Thyroid gland (tissue), 4 donors: ENCODE data around the gene ZNF285. TPM values are rescaled to one million over a fixed set of nuclear protein-coding genes. Genes with fewer than 3 reads are reported as not detected.
"Not testable (repeated sequence)": the region's sequence is repeated elsewhere in the genome, so short reads cannot be mapped to it uniquely, and the experiment has no call there.

Experiments
- DNase-seq, 2 donors: peaks; one replicate each; pipeline ENCODE4 v3.0.0-alpha.2; 2019
- H3K27ac ChIP-seq, 3 donors: fragments of 200-600 bp; sonication (generic); 1 replicate in 2 of 3; 2 replicates in 1 of 3; pipeline ENCODE4 v1.5.1; 2016 to 2019; ENCODE audit warnings: mild to moderate bottlenecking in 1 of 3, moderate library complexity in 1 of 3
- H3K27me3 ChIP-seq: fragments of 200-600 bp; sonication (generic); one replicate; pipeline ENCODE4 v1.5.1; 2019
- H3K36me3 ChIP-seq, 2 donors: fragments of 200-600 bp; sonication (generic); one replicate each; pipeline ENCODE4 v1.5.1; 2016 to 2019
- H3K4me1 ChIP-seq, 2 donors: fragments of 200-600 bp; sonication (generic); one replicate each; pipeline ENCODE4 v1.5.1; 2017 to 2019
- H3K4me3 ChIP-seq, 3 donors: fragments of 200-600 bp; sonication (generic); replicated peaks in 1 of 3; 1 replicate in 2 of 3; 2 replicates in 1 of 3; pipeline ENCODE4 v1.5.1; 2016; ENCODE audit warnings: mild to moderate bottlenecking in 1 of 3
- H3K9me3 ChIP-seq: fragments of 200-600 bp; sonication (generic); one replicate; pipeline ENCODE4 v1.5.1; 2017
- POLR2A ChIP-seq, 2 donors: fragments of 450-650 bp; IDR thresholded peaks; one replicate each; pipeline ENCODE4 v1.6.1; 2017; ENCODE audit warnings: antibody characterized with exemption in 2 of 2, mild to moderate bottlenecking in 2 of 2, moderate library complexity in 1 of 2
- WGBS, 2 donors: methylation state at CpG; one replicate each; pipeline ENCODE4 v1.1.5; 2017; 5-methylcytosine and 5-hydroxymethylcytosine counted together
- intact Hi-C: fragments of 100-400 bp; cut with DNase I; formaldehyde crosslinking; loops from one replicate; pipeline ENCODE4 v1.15.1; 2023
- total RNA-seq, 4 donors: library from RNA; depleted of rRNA; stranded (reverse); fragments of >200 nt; gene quantifications; one replicate each; pipeline ENCODE4 v1.2.3, GENCODE V29; 2016
- TF ChIP-seq, protein P1 (sequence below), 6 experiments: fragments of 200-600 bp in 3 of 6; fragments of 450-650 bp in 3 of 6; sonication (generic) in 3 of 6; IDR thresholded peaks; one replicate each; pipeline ENCODE4 v1.5.1; 2016 to 2019; ENCODE audit warnings: antibody characterized with exemption in 6 of 6, mild to moderate bottlenecking in 2 of 6, inconsistent platforms in 1 of 6, moderate library complexity in 1 of 6

ZNF285 gene
- total RNA-seq, 4 donors from 2014 or later = 3.8 to 6.6 (median 5.1) TPM

- no peak for TF ChIP-seq POLR2A (IDR thresholded peaks at IDR 0.05)
- TF ChIP-seq, protein P1, sequence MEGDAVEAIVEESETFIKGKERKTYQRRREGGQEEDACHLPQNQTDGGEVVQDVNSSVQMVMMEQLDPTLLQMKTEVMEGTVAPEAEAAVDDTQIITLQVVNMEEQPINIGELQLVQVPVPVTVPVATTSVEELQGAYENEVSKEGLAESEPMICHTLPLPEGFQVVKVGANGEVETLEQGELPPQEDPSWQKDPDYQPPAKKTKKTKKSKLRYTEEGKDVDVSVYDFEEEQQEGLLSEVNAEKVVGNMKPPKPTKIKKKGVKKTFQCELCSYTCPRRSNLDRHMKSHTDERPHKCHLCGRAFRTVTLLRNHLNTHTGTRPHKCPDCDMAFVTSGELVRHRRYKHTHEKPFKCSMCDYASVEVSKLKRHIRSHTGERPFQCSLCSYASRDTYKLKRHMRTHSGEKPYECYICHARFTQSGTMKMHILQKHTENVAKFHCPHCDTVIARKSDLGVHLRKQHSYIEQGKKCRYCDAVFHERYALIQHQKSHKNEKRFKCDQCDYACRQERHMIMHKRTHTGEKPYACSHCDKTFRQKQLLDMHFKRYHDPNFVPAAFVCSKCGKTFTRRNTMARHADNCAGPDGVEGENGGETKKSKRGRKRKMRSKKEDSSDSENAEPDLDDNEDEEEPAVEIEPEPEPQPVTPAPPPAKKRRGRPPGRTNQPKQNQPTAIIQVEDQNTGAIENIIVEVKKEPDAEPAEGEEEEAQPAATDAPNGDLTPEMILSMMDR (IDR thresholded peaks at IDR 0.05) = no peak
- intact Hi-C loops = no loop called here
- 85 to 95% methylated on average over 1 of the region's 1 CpG for WGBS, 2 donors
- DNase-seq = no peak
- no peaks in the 10 kb centered on the region for H3K9me3 ChIP-seq
- H3K27me3 ChIP-seq = no peaks in the 10 kb centered on the region
- peaks cover 26 to 41% of the 10 kb centered on the region in 2 donors for H3K36me3 ChIP-seq
- H3K4me1 ChIP-seq = no peaks in the 10 kb centered on the region
- no peak overlapping the region for H3K4me3 ChIP-seq
- H3K27ac ChIP-seq = no peak overlapping the region
Observed at GRCh38 chr19:44430956-44431355, 29.5 kb upstream of the ZNF285 start.

DNA sequence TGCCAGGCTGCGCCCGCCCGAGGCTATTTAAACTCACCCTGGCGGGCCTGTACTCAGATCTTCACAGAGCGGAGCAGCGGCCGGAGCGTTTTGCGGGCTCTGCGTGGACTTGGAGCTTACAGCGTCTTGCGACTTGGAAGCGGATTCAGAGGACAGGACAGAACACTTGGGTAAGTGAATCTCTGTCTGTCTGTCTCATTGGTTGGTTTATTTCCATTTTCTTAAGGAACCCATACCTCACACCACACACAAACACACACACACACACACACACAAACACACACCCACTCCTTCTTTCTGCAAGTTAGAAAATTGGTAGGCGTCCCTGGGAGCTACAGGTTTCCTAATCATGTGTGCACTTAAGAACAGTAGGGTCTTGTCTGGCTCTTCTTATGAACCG is 14.1 kb upstream of the ZNF285 start:
- not testable (repeated sequence) for H3K9me3 ChIP-seq
- 89 to 92% methylated on average over 9 to 15 of the region's 15 CpGs for WGBS, 2 donors

DNA sequence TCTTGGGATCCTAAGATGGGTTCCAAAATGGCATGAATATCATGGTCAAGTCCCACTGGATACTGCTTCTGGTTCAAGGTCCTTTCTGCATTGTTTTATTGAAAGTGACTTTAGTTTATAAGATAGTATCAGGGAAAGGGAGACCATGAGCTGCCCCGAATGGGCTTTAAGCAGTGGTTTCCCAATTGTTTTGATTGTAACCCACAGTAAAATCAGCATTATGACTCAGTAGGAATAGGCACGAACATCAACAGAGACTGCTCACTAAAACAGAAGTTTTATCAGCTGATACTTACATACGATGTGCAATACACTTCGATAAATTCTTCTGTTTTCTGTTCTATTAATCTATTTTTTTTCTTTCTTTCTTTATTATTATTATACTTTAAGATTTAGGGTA is 12.1 kb downstream of the ZNF285 start:
- H3K4me3 ChIP-seq, H3K27ac ChIP-seq, H3K4me1 ChIP-seq, H3K27me3 ChIP-seq, intact Hi-C loops, H3K9me3 ChIP-seq, DNase-seq: not testable (repeated sequence)
- peaks cover 5 to 24% of the 10 kb centered on the region in 2 donors for H3K36me3 ChIP-seq
- 96% methylated on average over 4 of the region's 4 CpGs for WGBS, 2 donors

More for the DNA sequence above, 14.1 kb upstream of the ZNF285 start:
- H3K27me3 ChIP-seq, H3K4me1 ChIP-seq, H3K36me3 ChIP-seq, intact Hi-C loops, H3K27ac ChIP-seq, DNase-seq, H3K4me3 ChIP-seq: not testable (repeated sequence)

DNA sequence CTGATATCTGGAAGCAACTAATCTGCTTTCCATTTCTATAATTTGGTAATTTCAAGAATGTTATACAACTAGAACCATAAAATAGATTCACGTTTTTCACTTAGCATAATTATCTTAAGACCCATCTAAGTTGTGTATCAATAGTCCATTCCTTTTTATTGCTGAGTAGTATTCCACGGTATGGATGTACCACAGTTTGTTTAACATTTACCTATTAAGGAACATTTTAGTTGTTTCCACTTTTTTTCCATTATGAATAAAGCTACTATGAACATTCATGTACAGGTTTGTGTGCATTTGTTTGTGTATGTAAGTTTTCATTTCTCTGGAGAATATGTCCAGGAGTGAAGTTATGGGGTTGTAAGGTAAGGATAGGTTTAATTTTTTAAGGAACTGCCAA is 26.6 kb downstream of the ZNF285 start:
- TF ChIP-seq, protein P1 (IDR thresholded peaks at IDR 0.05) = no peak
- TF ChIP-seq POLR2A (IDR thresholded peaks at IDR 0.05) = no peak
- DNase-seq = no peak
- Histone ChIP-seq H3K4me3 (no peak overlapping the region), H3K9me3 (no peaks in the 10 kb centered on the region), H3K27me3 (no peaks in the 10 kb centered on the region), H3K36me3 (no peaks in the 10 kb centered on the region), H3K27ac (no peak overlapping the region), H3K4me1 (no peaks in the 10 kb centered on the region)
- 50 to 56% methylated on average over 2 of the region's 2 CpGs for WGBS, 2 donors
- intact Hi-C loops = no loop called here

DNA sequence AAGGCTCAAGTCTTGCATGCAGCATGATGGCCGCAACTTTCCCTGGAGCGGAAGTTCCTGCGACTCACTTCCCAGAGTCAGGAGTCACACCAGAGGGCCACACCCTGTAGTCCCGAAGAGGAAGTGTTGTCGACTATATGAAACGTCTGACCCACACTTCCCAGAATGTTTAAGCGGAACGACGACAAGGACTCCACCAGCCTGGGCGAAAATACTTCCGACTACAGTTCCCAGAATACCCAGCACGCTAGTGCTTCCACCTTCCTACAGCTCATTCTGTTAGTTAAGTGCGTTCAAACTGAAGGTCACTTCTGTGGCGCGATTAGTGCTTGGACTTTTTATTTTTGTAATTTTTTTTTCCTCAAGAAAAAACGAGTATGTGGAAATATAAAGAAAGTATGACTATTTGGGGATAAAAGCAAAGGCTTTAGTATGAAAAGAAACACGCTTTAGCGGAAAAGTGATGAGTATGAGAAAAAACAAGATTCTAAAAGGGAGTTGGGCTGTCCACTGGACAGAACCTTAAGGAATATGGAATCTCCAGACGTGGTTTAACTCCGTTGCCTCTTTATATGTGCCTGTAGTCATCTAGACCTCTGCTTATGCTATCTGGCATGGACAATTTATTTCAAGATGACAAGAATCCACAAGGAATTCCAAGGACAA is 29.5 kb downstream of the ZNF285 start:
- TF ChIP-seq, protein P1 (IDR thresholded peaks at IDR 0.05) = no peak
- no peak for TF ChIP-seq POLR2A (IDR thresholded peaks at IDR 0.05)
- Histone ChIP-seq H3K4me1 (no peaks in the 10 kb centered on the region), H3K27ac (no peak overlapping the region), H3K36me3 (no peaks in the 10 kb centered on the region), H3K27me3 (no peaks in the 10 kb centered on the region), H3K9me3 (no peaks in the 10 kb centered on the region), H3K4me3 (no peak overlapping the region)
- intact Hi-C loops = no loop called here
- no peak for DNase-seq
- WGBS, 2 donors = 64 to 70% methylated on average over 20 of the region's 20 CpGs

- no peak for DNase-seq
- H3K4me1 ChIP-seq = no peaks in the 10 kb centered on the region
- H3K9me3 ChIP-seq = no peaks in the 10 kb centered on the region
- H3K27me3 ChIP-seq = no peaks in the 10 kb centered on the region
- intact Hi-C loops = no loop called here
- WGBS, 2 donors = 57 to 69% methylated on average over 17 of the region's 17 CpGs
- no peaks in the 10 kb centered on the region for H3K36me3 ChIP-seq
- H3K27ac ChIP-seq = no peak overlapping the region
- H3K4me3 ChIP-seq = no peak overlapping the region
- TF ChIP-seq POLR2A (IDR thresholded peaks at IDR 0.05) = no peak
- TF ChIP-seq, protein P1 (IDR thresholded peaks at IDR 0.05) = no peak
Observed at GRCh38 chr19:44367024-44367423, 34.4 kb downstream of the ZNF285 start.
